ENCODE results near the gene EPHB1.

Gene EPHB1

GRCh38 chr3:134916276-134916961 lies 121.4 kb downstream of the EPHB1 start:
- no peak for DNase-seq

- no peak for DNase-seq
Measured at GRCh38 chr3:134917631-134918030, 122.6 kb downstream of the EPHB1 start.

- no peak for DNase-seq
Measured at GRCh38 chr3:134918441-134918840, 123.4 kb downstream of the EPHB1 start.

- no peak for DNase-seq
Measured at GRCh38 chr3:134922101-134922500, 127.0 kb downstream of the EPHB1 start.

- DNase-seq: no peak
Measured at GRCh38 chr3:134922866-134923265, 127.8 kb downstream of the EPHB1 start.

GRCh38 chr3:134923286-134923685 lies 128.2 kb downstream of the EPHB1 start:
- no peak for DNase-seq

GRCh38 chr3:134927599-134927998 lies 132.5 kb downstream of the EPHB1 start:
- DNase-seq: no peak

- DNase-seq: no peak
Measured at GRCh38 chr3:134928392-134928791, 133.3 kb downstream of the EPHB1 start.

GRCh38 chr3:134928819-134929218 lies 133.8 kb downstream of the EPHB1 start:
- no peak for DNase-seq

- DNase-seq: no peak
Measured at GRCh38 chr3:134929976-134930375, 134.9 kb downstream of the EPHB1 start.

- no peak for DNase-seq
Measured at GRCh38 chr3:134931045-134931785, 136.2 kb downstream of the EPHB1 start.

GRCh38 chr3:134932035-134932434 lies 137.0 kb downstream of the EPHB1 start:
- no peak for DNase-seq

GRCh38 chr3:134933997-134934396 lies 138.9 kb downstream of the EPHB1 start:
- DNase-seq: peak; percentile 92

GRCh38 chr3:134934933-134935332 lies 139.9 kb downstream of the EPHB1 start:
- DNase-seq: no peak

GRCh38 chr3:134937256-134938028 lies 142.4 kb downstream of the EPHB1 start:
- peak; percentile 83 for DNase-seq

GRCh38 chr3:134938029-134938525 lies 143.0 kb downstream of the EPHB1 start:
- no peak for DNase-seq

- no peak for DNase-seq
Measured at GRCh38 chr3:134939978-134940377, 144.9 kb downstream of the EPHB1 start.

GRCh38 chr3:134941820-134942219 lies 146.8 kb downstream of the EPHB1 start:
- DNase-seq: no peak

- no peak for DNase-seq
Measured at GRCh38 chr3:134944429-134944828, 149.4 kb downstream of the EPHB1 start.

GRCh38 chr3:134949150-134949549 lies 154.1 kb downstream of the EPHB1 start:
- no peak for DNase-seq

GRCh38 chr3:134952371-134952770 lies 157.3 kb downstream of the EPHB1 start:
- no peak for DNase-seq

GRCh38 chr3:134955874-134956273 lies 160.8 kb downstream of the EPHB1 start:
- no peak for DNase-seq

- DNase-seq: no peak
Measured at GRCh38 chr3:134956395-134956794, 161.3 kb downstream of the EPHB1 start.

- DNase-seq: no peak
Measured at GRCh38 chr3:134956844-134957243, 161.8 kb downstream of the EPHB1 start.

All from NCI-H1105 treated with DMSO at 0.1 percent for 48 hours (cell line).